NK-92 treated with Interleukin-12 subunit alpha and Interleukin-12 subunit beta, amount 100 ng/mL, for 24 hours (cell line): ENCODE data around the gene HSPA8.
"Not testable (repeated sequence)": the region's sequence is repeated elsewhere in the genome, so short reads cannot be mapped to it uniquely, and the experiment has no call there.

Experiments used
- DNase-seq: peaks from one replicate; lab custom pipeline; 2025; lab: John Stamatoyannopoulos, UW

The HSPA8 gene

GRCh38 chr11:123072332-123072761 lies 10.4 kb upstream of the HSPA8 start:
- DNase-seq, result no peak

- no peak for DNase-seq
Observed at GRCh38 chr11:123069908-123070821, 8.2 kb upstream of the HSPA8 start.

DNA sequence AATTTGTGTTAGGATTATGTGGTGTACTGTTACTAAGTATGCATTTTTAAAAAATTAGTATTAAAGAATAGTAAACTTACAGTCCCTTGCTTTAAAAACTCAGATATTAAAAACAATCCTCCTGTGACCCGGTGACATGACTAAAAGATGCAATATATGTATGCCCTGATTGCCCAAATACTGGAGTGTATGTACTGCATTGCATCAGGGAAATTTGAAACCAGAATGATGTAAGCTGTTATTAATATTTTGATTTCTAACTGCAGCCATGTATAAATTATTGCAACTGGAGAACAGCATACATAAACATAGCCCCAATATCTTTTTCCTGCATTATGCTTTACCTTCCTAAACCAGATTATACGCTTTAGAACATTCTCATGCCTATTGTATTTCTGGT lies 3.7 kb upstream of the HSPA8 start:
- no peak for DNase-seq

GRCh38 chr11:123063826-123064657 lies 2.1 kb upstream of the HSPA8 start:
- DNase-seq, result no peak

GRCh38 chr11:123062892-123063825 lies 1.2 kb upstream of the HSPA8 start:
- DNase-seq, result peak; percentile 60

- peak; percentile 100 for DNase-seq
Observed at GRCh38 chr11:123062158-123062891, 389 bp upstream of the HSPA8 start.

- no peak for DNase-seq
Observed at GRCh38 chr11:123060277-123061000, 1.5 kb downstream of the HSPA8 start.

- DNase-seq, result not testable (repeated sequence)
Observed at GRCh38 chr11:123059041-123059920, 2.7 kb downstream of the HSPA8 start.

DNA sequence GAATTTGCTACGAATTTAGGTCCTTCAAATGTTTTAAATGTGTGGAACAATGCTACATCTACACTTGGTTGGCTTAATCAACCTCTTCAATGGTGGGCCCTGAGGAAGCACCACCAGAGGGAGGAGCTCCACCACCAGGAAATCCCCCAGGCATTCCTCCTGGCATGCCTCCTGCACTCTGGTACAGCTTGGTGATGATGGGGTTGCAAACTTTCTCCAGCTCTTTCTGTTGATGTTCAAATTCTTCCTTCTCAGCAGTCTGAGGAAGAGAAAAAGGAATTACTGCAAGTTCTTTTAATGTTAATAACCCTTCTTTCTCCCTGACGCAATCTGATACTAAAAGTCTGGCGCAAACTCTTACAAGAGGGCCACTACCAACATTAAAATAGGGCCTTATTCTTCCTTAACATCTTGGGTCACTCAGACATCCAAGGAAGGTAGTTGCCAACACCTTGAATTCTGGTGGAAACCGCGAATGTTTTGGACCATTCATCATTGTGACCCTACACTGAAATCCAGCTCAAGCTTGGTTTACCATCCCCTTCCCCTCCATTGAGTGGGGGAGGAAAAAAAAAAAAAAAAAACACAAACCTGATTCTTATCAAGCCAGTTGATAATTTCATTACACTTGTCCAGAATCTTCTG lies 4.2 kb downstream of the HSPA8 start:
- no peak for DNase-seq

DNA sequence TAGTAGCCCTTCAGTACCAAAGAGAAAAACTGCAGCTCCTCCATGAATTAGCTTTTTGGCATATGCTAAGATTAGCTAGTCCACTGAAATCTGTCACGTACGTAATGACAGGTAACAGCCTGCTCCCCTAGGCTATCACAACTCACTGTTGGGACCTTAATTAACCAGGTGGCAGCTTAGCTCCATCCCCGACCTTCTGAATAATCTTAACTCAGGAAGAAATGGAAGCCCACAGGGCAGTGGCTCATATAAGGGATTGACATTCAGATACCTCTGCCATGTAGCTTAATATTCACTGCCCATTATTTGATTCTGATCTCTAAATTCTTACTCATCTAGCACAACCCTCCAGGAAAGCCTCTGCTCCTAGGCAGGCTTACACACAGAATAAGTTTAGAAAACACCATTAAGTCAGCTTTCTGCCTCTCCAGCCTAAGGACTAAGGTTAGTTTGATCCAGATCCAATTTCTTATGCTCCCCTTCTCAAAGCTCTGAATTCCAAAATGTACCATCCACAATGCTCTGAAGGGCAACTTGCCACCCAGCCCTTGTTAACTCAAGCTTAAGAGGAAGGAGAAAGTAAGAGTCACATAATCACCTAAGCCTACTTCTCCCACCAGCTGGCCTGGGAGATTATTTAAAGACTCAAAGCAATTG lies 5.0 kb downstream of the HSPA8 start:
- DNase-seq, result no peak

- no peak for DNase-seq
Observed at GRCh38 chr11:123055191-123055901, 6.6 kb downstream of the HSPA8 start.

- no peak for DNase-seq
Observed at GRCh38 chr11:123054301-123055065, 7.5 kb downstream of the HSPA8 start.

GRCh38 chr11:123052901-123053721 lies 8.8 kb downstream of the HSPA8 start:
- DNase-seq, result no peak

- DNase-seq, result no peak
Observed at GRCh38 chr11:123051634-123052033, 10.3 kb downstream of the HSPA8 start.

DNA sequence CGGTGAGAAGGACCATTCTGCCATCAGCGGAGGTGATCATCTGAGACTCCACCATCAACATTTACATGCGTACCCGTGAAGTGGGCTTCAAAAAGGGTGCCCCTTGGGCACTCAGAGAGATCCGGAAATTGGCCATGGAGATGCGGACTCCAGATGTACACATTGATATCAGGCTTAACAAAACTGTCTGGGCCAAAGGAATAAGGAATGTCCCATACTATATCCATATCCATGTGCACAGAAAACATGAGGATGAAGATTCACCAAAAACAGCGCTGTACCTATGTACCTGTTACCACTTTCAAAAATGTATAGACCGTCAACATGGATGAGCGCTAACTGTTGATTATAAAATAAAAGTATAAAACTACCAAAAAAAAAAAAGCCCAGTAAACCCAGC lies 10.8 kb downstream of the HSPA8 start:
- DNase-seq, result no peak

GRCh38 chr11:123047947-123048293 lies 14.0 kb downstream of the HSPA8 start:
- DNase-seq, result no peak
